Inferior parietal cortex (tissue), 1 donor: ENCODE measurements around the gene SLC6A16.
"Not testable (repeated sequence)": the region's sequence is repeated elsewhere in the genome, so short reads cannot be mapped to it uniquely, and the experiment has no call there.

Experiments
- DNase-seq: peaks from one replicate; pipeline ENCODE4 v3.0.0-alpha.2; 2016; ENCODE audit errors: extremely low spot score

Gene SLC6A16

GRCh38 chr19:49344505-49345423 lies 19.8 kb upstream of the SLC6A16 start:
- no peak for DNase-seq

GRCh38 chr19:49343123-49343522 lies 18.1 kb upstream of the SLC6A16 start:
- no peak for DNase-seq

GRCh38 chr19:49342291-49342721 lies 17.3 kb upstream of the SLC6A16 start:
- DNase-seq, result no peak

GRCh38 chr19:49340865-49341718 lies 16.1 kb upstream of the SLC6A16 start:
- DNase-seq, result no peak

- DNase-seq, result no peak
Measured at GRCh38 chr19:49340069-49340864, 15.3 kb upstream of the SLC6A16 start.

- peak; percentile 72 for DNase-seq
Measured at GRCh38 chr19:49339301-49340068, 14.5 kb upstream of the SLC6A16 start.

- DNase-seq, result no peak
Measured at GRCh38 chr19:49338691-49339300, 13.8 kb upstream of the SLC6A16 start.

- DNase-seq, result no peak
Measured at GRCh38 chr19:49338023-49338677, 13.2 kb upstream of the SLC6A16 start.

GRCh38 chr19:49337267-49338022 lies 12.5 kb upstream of the SLC6A16 start:
- no peak for DNase-seq

- DNase-seq, result no peak
Measured at GRCh38 chr19:49336482-49337266, 11.7 kb upstream of the SLC6A16 start.

- DNase-seq, result no peak
Measured at GRCh38 chr19:49335784-49336481, 10.9 kb upstream of the SLC6A16 start.

GRCh38 chr19:49335071-49335783 lies 10.2 kb upstream of the SLC6A16 start, which contains the start of gene CD37:
Gene CD37 (plus strand): TSS chr19:49335406. CDS start chr19:49335541, 135 bp downstream.
- no peak for DNase-seq

GRCh38 chr19:49333811-49334288 lies 8.9 kb upstream of the SLC6A16 start:
- DNase-seq, result no peak

- DNase-seq, result no peak
Measured at GRCh38 chr19:49333418-49333805, 8.4 kb upstream of the SLC6A16 start.

GRCh38 chr19:49332691-49333417 lies 7.9 kb upstream of the SLC6A16 start:
- not testable (repeated sequence) for DNase-seq

- DNase-seq, result peak; percentile 62
Measured at GRCh38 chr19:49331616-49332055, 6.6 kb upstream of the SLC6A16 start.
